IMR-90 (cell line): Measurements from ENCODE around the gene OLFML3. TPM values are rescaled to one million over a fixed set of nuclear protein-coding genes. Genes with fewer than 3 reads are reported as not detected.

ENCODE experiments used
- ATAC-seq: fragments of 200-7000 bp; cut with Tn5 transposase; 2 replicates; pipeline ENCODE4 v1.9.1; 2020; ENCODE audit warnings: low read depth, mild to moderate bottlenecking, moderate library complexity
- BruUV-seq: library from RNA; stranded (reverse); fragments of 400-500 nt; replicated peaks from 2 replicates; lab custom pipeline; 2021; lab: Mats Ljungman, UMichigan
- CTCF ChIA-PET: fragments of 300-600 bp; formaldehyde crosslinking; extraction: SDS; loops from one replicate; lab custom pipeline; 2021; ENCODE audit warnings: antibody characterized with exemption; lab: Yijun Ruan, JAX
- POLR2A ChIA-PET: fragments of 300-600 bp; sonication (Branson Sonifier 250); formaldehyde crosslinking; loops from one replicate; lab custom pipeline; 2022; ENCODE audit warnings: antibody characterized with exemption; ENCODE audit not compliant: unreplicated experiment; lab: Charles Lee
- DNase-seq: peaks from one replicate; pipeline ENCODE4 v3.0.0; 2013
- H2AFZ ChIP-seq: replicated peaks from 2 replicates; pipeline ENCODE3; 2013; ENCODE audit warnings: low read length, mild to moderate bottlenecking; ENCODE audit not compliant: poor library complexity
- H2AK5ac ChIP-seq: 2 replicates; pipeline ENCODE4 v1.6.1; 2013; ENCODE audit warnings: low read depth, low read length, inconsistent platforms
- H2AK9ac ChIP-seq: replicated peaks from 2 replicates; pipeline ENCODE3; 2013; ENCODE audit warnings: mild to moderate bottlenecking, low read depth, low read length, moderate library complexity; ENCODE audit not compliant: poor library complexity
- H2BK120ac ChIP-seq: 2 replicates; pipeline ENCODE4 v1.6.1; 2013; ENCODE audit warnings: low read depth, low read length, inconsistent platforms
- H2BK15ac ChIP-seq: 3 replicates; pipeline ENCODE4 v1.6.1; 2013; ENCODE audit warnings: low read depth, low read length, inconsistent platforms
- H2BK20ac ChIP-seq: 2 replicates; pipeline ENCODE4 v1.6.1; 2013; ENCODE audit warnings: low read depth, mild to moderate bottlenecking, inconsistent platforms, low read length, moderate library complexity
- H2BK5ac ChIP-seq: 2 replicates; pipeline ENCODE4 v1.6.1; 2013; ENCODE audit warnings: mild to moderate bottlenecking, low read depth, low read length, inconsistent platforms; ENCODE audit not compliant: poor library complexity, severe bottlenecking
- H3K14ac ChIP-seq: replicated peaks from 2 replicates; pipeline ENCODE4 v1.6.1; 2013; ENCODE audit warnings: low read depth, low read length, inconsistent platforms
- H3K18ac ChIP-seq: 2 replicates; pipeline ENCODE4 v1.6.1; 2013; ENCODE audit warnings: low read depth, low read length, control low read depth
- H3K23ac ChIP-seq: 2 replicates; pipeline ENCODE4 v1.6.1; 2013; ENCODE audit warnings: low read depth, low read length, inconsistent platforms
- H3K27ac ChIP-seq: 2 replicates; pipeline ENCODE4 v1.5.1; 2013; ENCODE audit warnings: mild to moderate bottlenecking, control low read depth, low read length; ENCODE audit not compliant: insufficient read depth
- H3K27me3 ChIP-seq: 2 replicates; pipeline ENCODE4 v1.6.1; 2013; ENCODE audit warnings: low read length; ENCODE audit not compliant: control insufficient read depth, insufficient read depth
- H3K36me3 ChIP-seq: 2 replicates; pipeline ENCODE4 v1.6.1; 2013; ENCODE audit warnings: low read length, mixed read lengths; ENCODE audit not compliant: control insufficient read depth, insufficient read depth
- H3K4ac ChIP-seq: 2 replicates; pipeline ENCODE4 v1.6.1; 2013; ENCODE audit warnings: low read depth, low read length, inconsistent platforms
- H3K4me1 ChIP-seq: 2 replicates; pipeline ENCODE4 v1.6.1; 2013; ENCODE audit warnings: low read length, mixed read lengths; ENCODE audit not compliant: control insufficient read depth, insufficient read depth
- H3K4me2 ChIP-seq: 2 replicates; pipeline ENCODE4 v1.6.1; 2013; ENCODE audit warnings: low read depth, mild to moderate bottlenecking, control low read depth, low read length, moderate library complexity
- H3K4me3 ChIP-seq: 2 replicates; pipeline ENCODE4 v1.5.1; 2013; ENCODE audit warnings: low read depth, mild to moderate bottlenecking, control low read depth, low read length, moderate library complexity; ENCODE audit not compliant: insufficient read depth
- H3K56ac ChIP-seq: 2 replicates; pipeline ENCODE4 v1.6.1; 2013; ENCODE audit warnings: low read length, inconsistent platforms; ENCODE audit not compliant: insufficient read depth; ENCODE audit errors: extremely low read depth
- H3K79me1 ChIP-seq, 2 experiments: 2 replicates each; pipeline ENCODE4 v1.6.1; 2013; ENCODE audit warnings: low read length in 2 of 2, inconsistent platforms in 1 of 2, low read depth in 1 of 2
- H3K9ac ChIP-seq: 2 replicates; pipeline ENCODE4 v1.6.1; 2013; ENCODE audit warnings: low read depth, low read length, control low read depth
- H3K9me1 ChIP-seq: 2 replicates; pipeline ENCODE4 v1.6.1; 2013; ENCODE audit warnings: low read length, inconsistent platforms; ENCODE audit not compliant: insufficient read depth
- H3K9me3 ChIP-seq: 2 replicates; pipeline ENCODE4 v1.6.1; 2013; ENCODE audit warnings: low read length; ENCODE audit not compliant: control insufficient read depth, insufficient read depth
- H4K20me1 ChIP-seq: 2 replicates; pipeline ENCODE4 v1.6.1; 2013; ENCODE audit warnings: low read length, inconsistent platforms; ENCODE audit not compliant: insufficient read depth
- H4K5ac ChIP-seq: 2 replicates; pipeline ENCODE4 v1.6.1; 2013; ENCODE audit warnings: mild to moderate bottlenecking, low read depth, low read length, control low read depth
- H4K8ac ChIP-seq, 2 experiments: 2 replicates each; pipeline ENCODE4 v1.6.1; 2013; ENCODE audit warnings: low read depth in 2 of 2, low read length in 2 of 2, control low read depth in 1 of 2, inconsistent platforms in 1 of 2
- H4K91ac ChIP-seq: 2 replicates; pipeline ENCODE4 v1.6.1; 2013; ENCODE audit warnings: low read depth, low read length, inconsistent platforms; ENCODE audit not compliant: insufficient read depth
- BHLHE40 ChIP-seq: fragments of 150-350 bp; IDR thresholded peaks from 2 replicates; pipeline ENCODE4 v1.6.1; 2016; ENCODE audit warnings: mild to moderate bottlenecking, low read depth, low read length
- CEBPB ChIP-seq: IDR thresholded peaks from 2 replicates; pipeline ENCODE4 v1.6.1; 2012; ENCODE audit warnings: low read depth, low read length, improper control_type of control experiment
- CHD1 ChIP-seq: IDR thresholded peaks from 2 replicates; pipeline ENCODE4 v1.6.1; 2012; ENCODE audit warnings: low read depth, low read length, improper control_type of control experiment
- ELK1 ChIP-seq: fragments of 150-350 bp; IDR thresholded peaks from 2 replicates; pipeline ENCODE4 v1.6.1; 2016; ENCODE audit warnings: low read depth, mild to moderate bottlenecking, low read length, moderate library complexity, borderline replicate concordance
- FOS ChIP-seq: fragments of 150-350 bp; IDR thresholded peaks from 2 replicates; pipeline ENCODE4 v1.6.1; 2016; ENCODE audit warnings: low read depth, low read length
- MAFK ChIP-seq: IDR thresholded peaks from 2 replicates; pipeline ENCODE4 v1.6.1; 2012; ENCODE audit warnings: low read depth, low read length, improper control_type of control experiment
- MXI1 ChIP-seq: IDR thresholded peaks from 2 replicates; pipeline ENCODE4 v1.6.1; 2012; ENCODE audit warnings: low read depth, mild to moderate bottlenecking, low read length, moderate library complexity, borderline replicate concordance
- NFE2L2 ChIP-seq: fragments of 150-350 bp; IDR thresholded peaks from 2 replicates; pipeline ENCODE4 v1.6.1; 2016; ENCODE audit warnings: low read depth, mild to moderate bottlenecking, low read length
- RAD21 ChIP-seq: IDR thresholded peaks from 2 replicates; pipeline ENCODE4 v1.6.1; 2012; ENCODE audit warnings: low read length, improper control_type of control experiment
- RCOR1 ChIP-seq: IDR thresholded peaks from 2 replicates; pipeline ENCODE4 v1.6.1; 2012; ENCODE audit warnings: mild to moderate bottlenecking, low read length, improper control_type of control experiment; ENCODE audit not compliant: insufficient replicate concordance
- SMC3 ChIP-seq: fragments of 150-350 bp; IDR thresholded peaks from 2 replicates; pipeline ENCODE4 v1.6.1; 2016; ENCODE audit warnings: low read depth, mild to moderate bottlenecking, antibody characterized with exemption, low read length, moderate library complexity
- USF2 ChIP-seq: fragments of 150-350 bp; IDR thresholded peaks from 2 replicates; pipeline ENCODE4 v1.6.1; 2017; ENCODE audit warnings: mild to moderate bottlenecking, antibody characterized with exemption, low read length, low read depth
- WGBS, 2 experiments: methylation state at CpG; one replicate each; pipeline versions ENCODE4 v1.1.5 to v1.1.7; 2013; ENCODE audit warnings: missing lambda C conversion rate in 2 of 2; ENCODE audit not compliant: insufficient read length in 1 of 2; ENCODE audit errors: extremely low coverage in 2 of 2; 5-methylcytosine and 5-hydroxymethylcytosine counted together
- dilution Hi-C: fragments of 300-500 bp; cut with HindIII; formaldehyde crosslinking; loops from one replicate; pipeline ENCODE4 v1.14.3; 2018; ENCODE audit warnings: low sequenced_read_pairs; ENCODE audit not compliant: unreplicated experiment
- in situ Hi-C: fragments of 300-500 bp; cut with MboI; formaldehyde crosslinking; loops from 3 replicates; pipeline ENCODE4 v1.14.3; 2019; ENCODE audit warnings: low sequenced_read_pairs, inconsistent platforms, mixed read lengths
- intact Hi-C: fragments of 100-400 bp; cut with micrococcal nuclease; formaldehyde crosslinking; loops from 2 replicates; pipeline ENCODE4 v1.10.0; 2022
- polyA plus RNA-seq, 3 experiments: library from polyadenylated mRNA; depleted of rRNA; stranded (reverse); fragments of >200 nt; gene quantifications; 2 replicates each; pipeline ENCODE4 v1.2.3, GENCODE V29; 2012; ENCODE audit warnings: low replicate concordance in 1 of 3
- total RNA-seq: library from RNA; depleted of rRNA; stranded (reverse); fragments of >200 nt; gene quantifications from 2 replicates; pipeline ENCODE4 v1.2.3, GENCODE V29; 2012
- TF ChIP-seq, protein P1 (sequence below): conservative IDR thresholded peaks from 2 replicates; pipeline ENCODE4 v1.5.1; 2012; ENCODE audit warnings: mild to moderate bottlenecking, low read depth, low read length, improper control_type of control experiment

Gene OLFML3
- total and polyA plus RNA-seq, 2 of the 4 experiments (the other 2 are of a cell fraction), result 40.9 to 71.3 TPM

GRCh38 chr1:113946112-113946511, 33.2 kb upstream of the OLFML3 start:
- TF ChIP-seq USF2 (no peak), RCOR1 (no peak), BHLHE40 (no peak), FOS (no peak), ELK1 (no peak), NFE2L2 (no peak), SMC3 (no peak), RAD21 (no peak), CEBPB (no peak), MAFK (no peak), CHD1 (no peak), MXI1 (no peak)
- TF ChIP-seq, protein P1, sequence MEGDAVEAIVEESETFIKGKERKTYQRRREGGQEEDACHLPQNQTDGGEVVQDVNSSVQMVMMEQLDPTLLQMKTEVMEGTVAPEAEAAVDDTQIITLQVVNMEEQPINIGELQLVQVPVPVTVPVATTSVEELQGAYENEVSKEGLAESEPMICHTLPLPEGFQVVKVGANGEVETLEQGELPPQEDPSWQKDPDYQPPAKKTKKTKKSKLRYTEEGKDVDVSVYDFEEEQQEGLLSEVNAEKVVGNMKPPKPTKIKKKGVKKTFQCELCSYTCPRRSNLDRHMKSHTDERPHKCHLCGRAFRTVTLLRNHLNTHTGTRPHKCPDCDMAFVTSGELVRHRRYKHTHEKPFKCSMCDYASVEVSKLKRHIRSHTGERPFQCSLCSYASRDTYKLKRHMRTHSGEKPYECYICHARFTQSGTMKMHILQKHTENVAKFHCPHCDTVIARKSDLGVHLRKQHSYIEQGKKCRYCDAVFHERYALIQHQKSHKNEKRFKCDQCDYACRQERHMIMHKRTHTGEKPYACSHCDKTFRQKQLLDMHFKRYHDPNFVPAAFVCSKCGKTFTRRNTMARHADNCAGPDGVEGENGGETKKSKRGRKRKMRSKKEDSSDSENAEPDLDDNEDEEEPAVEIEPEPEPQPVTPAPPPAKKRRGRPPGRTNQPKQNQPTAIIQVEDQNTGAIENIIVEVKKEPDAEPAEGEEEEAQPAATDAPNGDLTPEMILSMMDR, result no peak
- Histone ChIP-seq H3K18ac (no peak overlapping the region), H2AFZ (no peak overlapping the region), H2BK20ac (no peak overlapping the region), H3K27me3 (no peaks in the 10 kb centered on the region), H3K4me3 (no peak overlapping the region), H2AK5ac (no peak overlapping the region), H4K5ac (no peak overlapping the region), H3K79me1 (peaks cover 31 to 49% of the 10 kb centered on the region in 2 experiments), H4K20me1 (peaks cover 14% of the 10 kb centered on the region; the same call in 1 of the 2 replicates), H3K9ac (no peak overlapping the region), H3K56ac (no peak overlapping the region), H3K4me1 (peaks cover 7% of the 10 kb centered on the region), H3K9me1 (peaks cover 3% of the 10 kb centered on the region; the same call in 1 of the 2 replicates), H2BK120ac (no peak overlapping the region), H2BK15ac (no peak overlapping the region), H3K4ac (no peak overlapping the region), H2AK9ac (no peak overlapping the region), H3K9me3 (no peaks in the 10 kb centered on the region), H3K27ac (no peak overlapping the region), H3K14ac (no peak overlapping the region), H3K23ac (no peak overlapping the region), H3K36me3 (peaks cover 9% of the 10 kb centered on the region), H4K91ac (no peak overlapping the region), H4K8ac (no peak overlapping the region), H2BK5ac (no peak overlapping the region), H3K4me2 (peak overlapping the region; percentile 30; the same call in 1 of the 2 replicates)
- in situ Hi-C loops, result no loop called here
- DNase-seq, result no peak
- POLR2A ChIA-PET, result no interaction called here
- WGBS, 2 experiments, result no CpG with 5 or more reads among the region's 1 CpG
- ATAC-seq, result no peak
- BruUV-seq, result no TSS peak
- dilution Hi-C loops, result no loop called here
- CTCF ChIA-PET, result no interaction called here
- intact Hi-C loops, result loop anchor here (5.0 kb wide), 1 partner anchor 109 kb away; no protein-coding TSS in a partner anchor
